ENCODE results near the gene FGFR4.

FGFR4 gene

DNA sequence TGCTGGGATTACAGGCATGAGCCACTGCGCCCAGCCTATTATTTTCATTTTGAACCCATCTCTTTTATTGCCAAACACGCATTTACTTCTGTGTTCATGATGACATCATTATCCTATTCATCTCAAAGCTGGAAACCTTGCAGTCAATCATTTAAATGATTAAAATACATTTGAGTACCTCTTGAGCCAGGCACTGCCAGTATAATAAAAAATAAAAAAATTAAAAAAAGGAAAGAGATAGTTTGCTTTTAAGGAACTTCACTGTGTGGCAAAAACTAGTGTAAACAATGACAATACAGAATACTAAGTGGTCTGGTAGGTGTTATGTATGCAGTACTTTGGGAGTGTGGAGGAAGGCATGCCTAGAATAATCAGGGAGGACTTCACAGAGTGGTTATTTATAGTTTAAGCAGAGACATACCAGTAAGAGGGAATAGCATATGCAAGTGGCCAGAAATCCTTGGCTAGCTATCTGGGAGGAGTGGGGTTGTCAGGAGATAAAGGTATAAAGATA lies 55.4 kb downstream of the FGFR4 start:
- FAIRE-seq (no peak), DNase-seq (ENCODE audit: insufficient read length, low spot score) (no peak)
- no peak for TF ChIP-seq POLR2A (IDR thresholded peaks at IDR 0.05; ENCODE audit: low read depth, low read length)

DNA sequence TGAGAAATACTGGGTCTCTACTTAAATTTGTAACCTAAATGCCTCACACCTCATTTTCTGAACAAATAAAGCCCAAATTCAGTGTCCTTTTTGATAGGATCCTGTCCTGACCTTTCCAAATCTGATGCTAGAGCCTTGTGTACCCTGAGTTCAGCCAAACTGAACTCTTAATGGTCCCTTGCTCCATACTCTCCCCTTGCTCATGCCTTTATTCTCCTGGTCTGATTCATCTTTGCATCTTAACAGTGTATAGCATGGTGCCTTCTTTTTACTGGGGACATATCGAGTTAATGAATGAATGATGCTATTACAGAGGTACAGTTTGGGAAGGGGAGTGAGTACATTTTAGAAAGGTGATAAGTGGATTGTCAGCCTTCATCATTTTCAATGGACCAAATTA lies 56.1 kb downstream of the FGFR4 start:
- DNase-seq (ENCODE audit: insufficient read length, low spot score) (no peak), FAIRE-seq (no peak)
- no peak for TF ChIP-seq POLR2A (IDR thresholded peaks at IDR 0.05; ENCODE audit: low read depth, low read length)

GRCh38 chr5:177146891-177147638 lies 60.4 kb downstream of the FGFR4 start:
- FAIRE-seq: no peak
- no peak for TF ChIP-seq POLR2A (IDR thresholded peaks at IDR 0.05; ENCODE audit: low read depth, low read length)
- peak; percentile 26 for DNase-seq (ENCODE audit: insufficient read length, low spot score)
